Heart left ventricle (tissue), 13 donors: Measurements from ENCODE around the gene BICC1.

Source experiments
- CTCF ChIP-seq, 12 donors: fragments of 200-600 bp; sonication (generic) in 4 of 12; IDR thresholded peaks; one replicate each; pipeline versions ENCODE4 v1.5.0 to v1.8.0; 2018 to 2022; ENCODE audit warnings: antibody characterized with exemption in 12 of 12, mild to moderate bottlenecking in 5 of 12
- POLR2A ChIP-seq, 2 donors: fragments of 450-650 bp; IDR thresholded peaks; one replicate each; pipeline ENCODE4 v1.6.1; 2017; ENCODE audit warnings: antibody characterized with exemption in 2 of 2, mild to moderate bottlenecking in 2 of 2, moderate library complexity in 2 of 2
- donor health status: ischemic (EF 13 %, LVEDD 7.1; RV severe dilation, severe dysfunction).
- donor health status: DM: no; HTN: yes; CAD: no.
- donor health status: DM: no; HTN: no; CAD: no.
- donor health status: ischemic (EF 25% LVEDD 6.9; RV normal size, moderate dysfunction).
- donor health status: ischemic (EF 25% LVEDD 5.7; RV mildly dilated, moderate dysfunction).
- donor health status: ischemic (EF 35%, LVEDD 5.7; RV mildly dilated, moderate dysfunction).
- donor health status: nonischemic (EF 11% LVEDD 7.7; RV severe dilation, severe dysfunction).
- donor health status: DM: yes; HTN: yes; CAD: no.
- donor health status: PGD.
- donor health status: ischemic (EF 29% LVEDD 5.4; RV normal size, mild dysfunction).
- donor health status: nonischemic (EF 23%, LVEDD 6.1; RV moderate dilation, normal function).

GRCh38 chr10:58697691-58698090, 185.0 kb downstream of the BICC1 start:
- TF ChIP-seq CTCF (IDR thresholded peaks at IDR 0.05) (no peak), POLR2A (IDR thresholded peaks at IDR 0.05) (no peak)
